ENCODE data around the gene MBD5.

- no peak for TF ChIP-seq CTCF (conservative IDR thresholded peaks at IDR 0.05; ENCODE audit: low read length)
- no peak for TF ChIP-seq EZH2phosphoT487 (IDR thresholded peaks at IDR 0.05; ENCODE audit: borderline replicate concordance, low read depth, low read length)
Measured at GRCh38 chr2:148524519-148524919, 503.6 kb downstream of the MBD5 start.
